Ovary (tissue), 3 donors: ENCODE results near the gene SCEL.

Source experiments
- POLR2A ChIP-seq: fragments of 450-650 bp; IDR thresholded peaks from one replicate; pipeline ENCODE4 v1.6.1; 2017; ENCODE audit warnings: antibody characterized with exemption, mild to moderate bottlenecking, moderate library complexity
- TF ChIP-seq, protein P1 (sequence below), 3 donors: fragments of 450-650 bp in 2 of 3; fragments of 200-600 bp in 1 of 3; IDR thresholded peaks; one replicate each; pipeline versions ENCODE4 v1.5.1 to v1.8.0; 2016 to 2022; ENCODE audit warnings: antibody characterized with exemption in 3 of 3, mild to moderate bottlenecking in 1 of 3
- donor health status: DM: no; HTN: no; CAD: no.

GRCh38 chr13:77660841-77661250 lies 125.3 kb downstream of the SCEL start:
- TF ChIP-seq, protein P1, sequence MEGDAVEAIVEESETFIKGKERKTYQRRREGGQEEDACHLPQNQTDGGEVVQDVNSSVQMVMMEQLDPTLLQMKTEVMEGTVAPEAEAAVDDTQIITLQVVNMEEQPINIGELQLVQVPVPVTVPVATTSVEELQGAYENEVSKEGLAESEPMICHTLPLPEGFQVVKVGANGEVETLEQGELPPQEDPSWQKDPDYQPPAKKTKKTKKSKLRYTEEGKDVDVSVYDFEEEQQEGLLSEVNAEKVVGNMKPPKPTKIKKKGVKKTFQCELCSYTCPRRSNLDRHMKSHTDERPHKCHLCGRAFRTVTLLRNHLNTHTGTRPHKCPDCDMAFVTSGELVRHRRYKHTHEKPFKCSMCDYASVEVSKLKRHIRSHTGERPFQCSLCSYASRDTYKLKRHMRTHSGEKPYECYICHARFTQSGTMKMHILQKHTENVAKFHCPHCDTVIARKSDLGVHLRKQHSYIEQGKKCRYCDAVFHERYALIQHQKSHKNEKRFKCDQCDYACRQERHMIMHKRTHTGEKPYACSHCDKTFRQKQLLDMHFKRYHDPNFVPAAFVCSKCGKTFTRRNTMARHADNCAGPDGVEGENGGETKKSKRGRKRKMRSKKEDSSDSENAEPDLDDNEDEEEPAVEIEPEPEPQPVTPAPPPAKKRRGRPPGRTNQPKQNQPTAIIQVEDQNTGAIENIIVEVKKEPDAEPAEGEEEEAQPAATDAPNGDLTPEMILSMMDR (IDR thresholded peaks at IDR 0.05): no peak
- no peak for TF ChIP-seq POLR2A
